ENCODE data around the gene ASTN1.

Gene ASTN1

DNA sequence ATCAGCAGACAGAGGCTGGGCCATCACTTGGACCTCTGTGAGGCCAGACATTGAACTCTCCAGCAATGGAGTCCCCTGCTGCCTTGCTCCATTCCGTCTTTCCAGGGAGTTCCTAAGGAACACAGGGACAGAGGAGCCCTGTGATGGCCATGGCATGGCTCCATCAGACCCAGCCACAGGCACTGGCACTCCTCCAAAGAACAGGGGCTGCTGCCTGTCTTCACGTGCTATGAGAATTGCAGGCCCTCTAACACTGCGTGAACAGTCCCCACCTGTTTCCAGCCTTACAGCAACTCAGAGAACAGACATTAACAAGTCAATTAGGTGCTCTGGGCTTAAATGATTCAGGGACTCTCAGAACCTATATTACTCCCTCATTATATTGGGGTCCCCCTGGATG lies 140.8 kb downstream of the ASTN1 start:
- H3K4me1 ChIP-seq (ENCODE audit: control insufficient read depth in 1 of 2, insufficient read depth in 2 of 2, low read length in 2 of 2) = no peaks in the 10 kb centered on the region
- H3K4me3 ChIP-seq (ENCODE audit: low read depth in 1 of 2, low read length in 2 of 2) = no peak overlapping the region
- no peaks in the 10 kb centered on the region for H3K36me3 ChIP-seq (ENCODE audit: control insufficient read depth in 1 of 2, insufficient read depth in 2 of 2, low read length in 2 of 2)
- H3K9me3 ChIP-seq (ENCODE audit: control insufficient read depth in 1 of 2, low read length in 2 of 2) = no peaks in the 10 kb centered on the region
- no peak overlapping the region for H3K27ac ChIP-seq (ENCODE audit: low read length)
- H3K27me3 ChIP-seq (ENCODE audit: low read depth, low read length) = no peaks in the 10 kb centered on the region

DNA sequence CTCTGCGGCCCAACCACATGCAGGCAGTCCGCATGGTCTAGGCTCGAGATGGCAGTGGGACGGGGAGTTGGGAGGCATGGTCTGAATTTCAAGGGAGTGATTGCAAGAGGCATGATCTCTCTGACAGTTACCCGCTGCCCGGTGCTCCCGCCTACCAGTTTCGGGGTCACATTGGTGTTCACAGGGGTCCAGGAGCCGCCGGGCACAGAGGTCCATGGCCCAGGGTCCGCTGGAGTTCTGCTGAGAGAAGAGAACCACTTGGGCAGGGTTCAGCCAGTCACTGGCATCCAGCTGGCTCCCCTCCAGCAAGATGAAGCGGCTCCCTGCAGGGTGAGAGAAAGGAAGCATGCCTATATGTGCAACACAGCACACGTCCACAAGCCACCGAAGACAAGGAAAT lies 141.3 kb downstream of the ASTN1 start:
- Histone ChIP-seq H3K4me1 (ENCODE audit: control insufficient read depth in 1 of 2, insufficient read depth in 2 of 2, low read length in 2 of 2) (no peaks in the 10 kb centered on the region), H3K9me3 (ENCODE audit: control insufficient read depth in 1 of 2, low read length in 2 of 2) (no peaks in the 10 kb centered on the region), H3K27ac (ENCODE audit: low read length) (no peak overlapping the region), H3K4me3 (ENCODE audit: low read depth in 1 of 2, low read length in 2 of 2) (no peak overlapping the region), H3K27me3 (ENCODE audit: low read depth, low read length) (no peaks in the 10 kb centered on the region), H3K36me3 (ENCODE audit: control insufficient read depth in 1 of 2, insufficient read depth in 2 of 2, low read length in 2 of 2) (no peaks in the 10 kb centered on the region)

DNA sequence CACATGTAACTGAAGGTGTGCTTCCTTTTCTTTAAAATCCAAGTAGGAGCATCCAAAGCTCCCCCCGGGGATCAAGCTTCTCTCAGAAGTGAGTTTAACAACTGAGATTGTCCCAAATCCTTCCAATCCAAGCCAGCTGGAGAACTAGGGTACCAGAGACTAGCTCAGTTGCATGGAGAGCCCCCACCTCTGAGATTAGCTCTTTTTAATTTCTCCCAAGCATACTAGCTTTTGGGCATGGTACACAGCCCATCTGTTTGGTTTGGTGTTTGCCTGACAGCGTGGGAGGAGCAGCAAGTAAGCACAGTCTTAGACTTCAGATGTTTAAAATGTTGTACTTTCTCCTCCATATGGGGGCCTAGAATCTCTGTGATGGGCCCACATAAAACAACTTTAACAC lies 142.8 kb downstream of the ASTN1 start:
- no peak overlapping the region for H3K4me3 ChIP-seq (ENCODE audit: low read depth in 1 of 2, low read length in 2 of 2)
- H3K27me3 ChIP-seq (ENCODE audit: low read depth, low read length) = no peaks in the 10 kb centered on the region
- H3K4me1 ChIP-seq (ENCODE audit: control insufficient read depth in 1 of 2, insufficient read depth in 2 of 2, low read length in 2 of 2) = no peaks in the 10 kb centered on the region
- H3K9me3 ChIP-seq (ENCODE audit: control insufficient read depth in 1 of 2, low read length in 2 of 2) = no peaks in the 10 kb centered on the region
- H3K36me3 ChIP-seq (ENCODE audit: control insufficient read depth in 1 of 2, insufficient read depth in 2 of 2, low read length in 2 of 2) = no peaks in the 10 kb centered on the region
- H3K27ac ChIP-seq (ENCODE audit: low read length) = no peak overlapping the region

DNA sequence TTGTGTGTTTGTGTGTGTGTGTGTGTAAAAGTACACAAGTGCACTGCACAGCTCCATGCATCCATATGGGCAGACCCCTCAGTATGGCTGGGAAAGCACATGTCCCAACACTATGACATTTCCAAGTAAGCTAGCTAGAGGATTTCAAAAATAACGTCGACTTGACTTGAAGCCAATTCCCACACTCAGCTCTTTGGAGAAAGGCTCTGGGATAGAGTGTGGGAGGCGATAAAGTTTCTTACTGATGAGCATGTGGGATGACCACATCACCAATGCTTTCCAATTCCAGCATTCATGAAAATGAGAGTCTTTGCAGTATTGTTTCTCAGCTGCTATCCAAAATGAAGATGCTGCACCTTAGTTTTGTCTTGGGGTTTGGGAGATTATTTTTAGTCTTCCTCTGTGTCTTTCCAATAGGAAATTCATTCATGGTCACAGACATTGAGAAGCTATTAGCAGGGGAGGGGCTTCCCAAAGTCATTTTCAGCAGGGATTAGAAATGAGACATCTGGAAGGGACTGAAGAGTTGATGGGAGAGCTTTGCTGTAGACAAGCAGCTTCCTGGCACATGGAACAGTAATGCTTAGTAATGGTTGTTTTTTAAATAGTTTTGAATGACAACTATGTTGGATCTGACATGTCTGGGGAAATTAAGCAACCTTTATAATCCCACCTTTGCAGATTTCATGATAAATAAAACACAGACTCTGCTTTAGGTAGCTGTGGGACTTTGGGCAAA lies 143.5 kb downstream of the ASTN1 start:
- no peaks in the 10 kb centered on the region for H3K27me3 ChIP-seq (ENCODE audit: low read depth, low read length)
- H3K36me3 ChIP-seq (ENCODE audit: control insufficient read depth in 1 of 2, insufficient read depth in 2 of 2, low read length in 2 of 2) = no peaks in the 10 kb centered on the region
- no peaks in the 10 kb centered on the region for H3K4me1 ChIP-seq (ENCODE audit: control insufficient read depth in 1 of 2, insufficient read depth in 2 of 2, low read length in 2 of 2)
- H3K9me3 ChIP-seq (ENCODE audit: control insufficient read depth in 1 of 2, low read length in 2 of 2) = no peaks in the 10 kb centered on the region
- H3K4me3 ChIP-seq (ENCODE audit: low read depth in 1 of 2, low read length in 2 of 2) = no peak overlapping the region
- no peak overlapping the region for H3K27ac ChIP-seq (ENCODE audit: low read length)

DNA sequence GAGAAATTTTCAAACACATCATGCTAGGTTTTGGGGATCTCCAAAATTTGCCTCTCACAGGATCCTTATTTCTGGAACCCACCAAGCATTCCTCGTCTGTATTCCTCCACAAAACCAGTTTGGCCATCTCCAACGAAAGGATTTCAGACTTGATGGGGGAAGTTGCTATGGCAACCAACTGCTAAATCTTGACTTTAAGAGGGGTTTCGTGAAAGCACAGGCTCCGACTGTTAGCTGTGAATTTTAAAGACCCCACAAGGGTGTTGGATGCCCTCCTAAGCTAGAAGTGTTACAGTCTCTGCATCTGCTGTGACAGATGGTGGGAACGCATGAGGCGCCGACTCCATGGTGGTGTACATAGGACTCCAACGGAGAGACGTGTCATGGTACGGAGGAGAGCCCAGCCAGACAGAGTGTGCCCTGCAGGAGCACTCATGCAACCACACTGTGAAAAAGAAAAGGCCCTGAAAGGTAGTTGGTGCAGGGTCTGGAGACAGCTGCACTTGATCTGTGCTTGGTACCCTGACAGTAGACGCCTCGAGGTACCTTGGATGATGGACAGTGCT lies 147.1 kb downstream of the ASTN1 start:
- Histone ChIP-seq H3K27ac (ENCODE audit: low read length) (no peak overlapping the region), H3K4me1 (ENCODE audit: control insufficient read depth in 1 of 2, insufficient read depth in 2 of 2, low read length in 2 of 2) (no peaks in the 10 kb centered on the region), H3K4me3 (ENCODE audit: low read depth in 1 of 2, low read length in 2 of 2) (no peak overlapping the region), H3K27me3 (ENCODE audit: low read depth, low read length) (no peaks in the 10 kb centered on the region), H3K9me3 (ENCODE audit: control insufficient read depth in 1 of 2, low read length in 2 of 2) (no peaks in the 10 kb centered on the region), H3K36me3 (ENCODE audit: control insufficient read depth in 1 of 2, insufficient read depth in 2 of 2, low read length in 2 of 2) (no peaks in the 10 kb centered on the region)

DNA sequence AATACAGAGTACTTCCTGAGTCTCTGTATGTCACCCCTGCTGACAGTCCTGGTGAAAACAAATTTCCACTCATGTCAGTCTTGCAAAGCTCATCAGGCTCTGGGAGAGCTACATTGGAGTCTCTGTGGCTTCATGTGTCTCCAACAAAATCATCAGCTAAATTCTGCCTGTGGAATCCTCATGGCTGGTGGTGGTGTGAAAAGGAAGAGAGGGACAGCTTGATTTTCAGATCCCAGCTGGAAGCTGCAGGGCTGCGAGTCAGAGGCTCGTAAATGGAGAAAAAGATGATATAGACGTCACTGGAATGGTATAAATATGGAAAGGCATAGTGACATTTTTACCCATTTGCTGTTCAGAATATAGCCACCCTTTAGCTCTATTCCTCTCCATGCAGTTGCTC lies 150.2 kb downstream of the ASTN1 start:
- Histone ChIP-seq H3K4me3 (ENCODE audit: low read depth in 1 of 2, low read length in 2 of 2) (no peak overlapping the region), H3K4me1 (ENCODE audit: control insufficient read depth in 1 of 2, insufficient read depth in 2 of 2, low read length in 2 of 2) (no peaks in the 10 kb centered on the region), H3K9me3 (ENCODE audit: control insufficient read depth in 1 of 2, low read length in 2 of 2) (no peaks in the 10 kb centered on the region), H3K27me3 (ENCODE audit: low read depth, low read length) (no peaks in the 10 kb centered on the region), H3K27ac (ENCODE audit: low read length) (no peak overlapping the region), H3K36me3 (ENCODE audit: control insufficient read depth in 1 of 2, insufficient read depth in 2 of 2, low read length in 2 of 2) (no peaks in the 10 kb centered on the region)

DNA sequence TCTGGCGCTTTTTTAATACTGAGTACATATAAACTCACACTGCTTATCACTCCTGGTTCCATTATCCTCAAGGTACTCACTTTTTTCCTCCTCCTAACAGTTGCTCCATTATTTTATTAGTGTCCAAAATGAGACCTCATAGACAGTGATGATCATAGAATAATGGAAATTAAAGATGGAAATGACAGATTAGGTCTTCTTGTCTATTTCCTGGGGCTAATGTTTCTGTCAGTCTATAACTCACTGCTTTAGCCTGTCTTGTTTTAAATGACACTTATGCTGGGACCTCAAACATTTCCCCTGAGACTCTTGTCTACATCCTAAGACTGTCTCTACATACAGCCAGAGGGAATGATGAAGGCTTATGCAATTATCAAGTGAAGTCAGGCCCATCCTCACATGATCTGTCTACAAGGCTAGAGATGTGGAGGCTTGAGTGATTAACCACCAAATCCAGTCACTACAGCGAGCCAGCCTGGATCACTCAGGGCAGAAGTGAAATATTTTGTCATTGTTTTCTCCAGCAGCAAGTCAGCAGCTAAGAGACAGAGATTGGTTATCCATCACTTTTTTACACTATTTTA lies 152.1 kb downstream of the ASTN1 start:
- Histone ChIP-seq H3K9me3 (ENCODE audit: control insufficient read depth in 1 of 2, low read length in 2 of 2) (no peaks in the 10 kb centered on the region), H3K4me1 (ENCODE audit: control insufficient read depth in 1 of 2, insufficient read depth in 2 of 2, low read length in 2 of 2) (no peaks in the 10 kb centered on the region), H3K27ac (ENCODE audit: low read length) (no peak overlapping the region), H3K36me3 (ENCODE audit: control insufficient read depth in 1 of 2, insufficient read depth in 2 of 2, low read length in 2 of 2) (no peaks in the 10 kb centered on the region), H3K4me3 (ENCODE audit: low read depth in 1 of 2, low read length in 2 of 2) (no peak overlapping the region), H3K27me3 (ENCODE audit: low read depth, low read length) (no peaks in the 10 kb centered on the region)

DNA sequence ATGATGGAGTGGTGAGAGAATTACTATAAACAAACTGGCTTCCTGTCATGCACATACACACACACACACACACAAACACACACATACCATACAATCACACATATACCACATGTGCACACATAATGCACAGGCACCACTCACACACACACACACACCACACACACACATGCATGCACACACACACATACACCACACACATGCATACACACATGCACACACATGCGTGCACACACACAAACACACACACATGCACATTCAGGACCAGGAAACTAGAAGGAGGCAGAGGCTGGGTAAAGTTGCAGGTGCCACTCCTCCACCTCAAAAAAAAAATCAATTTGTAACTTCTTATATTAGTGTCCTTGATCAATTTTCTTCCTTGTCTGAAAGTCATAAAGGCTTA lies 153.0 kb downstream of the ASTN1 start:
- Histone ChIP-seq H3K36me3 (ENCODE audit: control insufficient read depth in 1 of 2, insufficient read depth in 2 of 2, low read length in 2 of 2) (no peaks in the 10 kb centered on the region), H3K9me3 (ENCODE audit: control insufficient read depth in 1 of 2, low read length in 2 of 2) (no peaks in the 10 kb centered on the region), H3K27me3 (ENCODE audit: low read depth, low read length) (no peaks in the 10 kb centered on the region)

DNA sequence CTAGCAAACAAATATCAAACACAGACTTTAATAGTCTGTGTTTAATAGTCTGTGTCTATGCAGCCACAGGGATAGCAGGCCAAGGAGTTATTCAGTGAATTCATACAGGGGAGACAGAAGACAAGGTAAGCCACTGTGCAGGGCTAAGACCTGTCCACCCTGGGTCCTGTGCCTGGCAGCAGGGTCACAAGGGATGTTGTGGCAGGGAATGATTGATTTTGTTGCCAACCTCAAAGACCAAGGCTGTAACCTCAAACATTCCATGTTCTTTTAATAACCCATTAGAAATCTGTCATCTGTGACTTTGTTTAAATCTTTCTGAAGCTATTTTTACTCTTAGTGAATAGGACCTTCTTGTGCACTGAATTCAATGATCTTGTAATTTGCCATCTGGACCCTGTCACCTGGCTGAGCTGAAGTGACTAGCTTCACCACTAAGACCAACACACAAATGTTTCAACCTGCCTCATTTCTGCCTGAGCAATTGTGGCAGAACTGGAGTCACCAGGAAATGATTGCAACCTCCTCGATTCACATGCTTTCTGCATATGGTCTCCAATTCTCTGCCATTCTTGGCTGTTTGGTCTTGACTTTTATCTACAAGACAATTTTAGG lies 154.2 kb downstream of the ASTN1 start:
- H3K9me3 ChIP-seq (ENCODE audit: control insufficient read depth in 1 of 2, low read length in 2 of 2) = no peaks in the 10 kb centered on the region
- no peak overlapping the region for H3K27ac ChIP-seq (ENCODE audit: low read length)
- no peaks in the 10 kb centered on the region for H3K27me3 ChIP-seq (ENCODE audit: low read depth, low read length)
- H3K36me3 ChIP-seq (ENCODE audit: control insufficient read depth in 1 of 2, insufficient read depth in 2 of 2, low read length in 2 of 2) = no peaks in the 10 kb centered on the region
- no peaks in the 10 kb centered on the region for H3K4me1 ChIP-seq (ENCODE audit: control insufficient read depth in 1 of 2, insufficient read depth in 2 of 2, low read length in 2 of 2)
- no peak overlapping the region for H3K4me3 ChIP-seq (ENCODE audit: low read depth in 1 of 2, low read length in 2 of 2)

More for the DNA sequence above, 153.0 kb downstream of the ASTN1 start:
- H3K27ac ChIP-seq (ENCODE audit: low read length) = no peak overlapping the region
- no peaks in the 10 kb centered on the region for H3K4me1 ChIP-seq (ENCODE audit: control insufficient read depth in 1 of 2, insufficient read depth in 2 of 2, low read length in 2 of 2)
- no peak overlapping the region for H3K4me3 ChIP-seq (ENCODE audit: low read depth in 1 of 2, low read length in 2 of 2)

DNA sequence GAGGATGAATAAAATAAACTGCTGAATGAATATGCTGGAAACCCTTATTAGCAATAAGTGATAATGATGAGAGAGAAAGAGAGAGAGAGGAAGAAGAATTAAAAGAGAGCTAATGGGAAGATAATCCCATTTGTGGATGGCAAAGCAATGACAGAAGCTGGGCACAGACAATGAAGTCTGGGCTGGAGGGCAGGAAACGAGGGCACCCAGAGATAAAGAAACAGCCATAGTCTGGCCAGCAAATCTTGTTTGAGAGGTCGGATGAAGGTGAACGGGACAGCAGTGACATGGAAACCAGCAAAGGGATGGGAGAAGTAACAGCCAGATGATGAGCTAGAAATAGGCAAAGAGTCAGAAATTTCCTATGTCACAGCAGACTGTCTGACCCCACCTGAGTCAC lies 155.9 kb downstream of the ASTN1 start:
- H3K9me3 ChIP-seq (ENCODE audit: control insufficient read depth in 1 of 2, low read length in 2 of 2) = no peaks in the 10 kb centered on the region
- H3K27ac ChIP-seq (ENCODE audit: low read length) = no peak overlapping the region
- no peaks in the 10 kb centered on the region for H3K36me3 ChIP-seq (ENCODE audit: control insufficient read depth in 1 of 2, insufficient read depth in 2 of 2, low read length in 2 of 2)
- no peak overlapping the region for H3K4me3 ChIP-seq (ENCODE audit: low read depth in 1 of 2, low read length in 2 of 2)
- H3K4me1 ChIP-seq (ENCODE audit: control insufficient read depth in 1 of 2, insufficient read depth in 2 of 2, low read length in 2 of 2) = no peaks in the 10 kb centered on the region
- no peaks in the 10 kb centered on the region for H3K27me3 ChIP-seq (ENCODE audit: low read depth, low read length)

DNA sequence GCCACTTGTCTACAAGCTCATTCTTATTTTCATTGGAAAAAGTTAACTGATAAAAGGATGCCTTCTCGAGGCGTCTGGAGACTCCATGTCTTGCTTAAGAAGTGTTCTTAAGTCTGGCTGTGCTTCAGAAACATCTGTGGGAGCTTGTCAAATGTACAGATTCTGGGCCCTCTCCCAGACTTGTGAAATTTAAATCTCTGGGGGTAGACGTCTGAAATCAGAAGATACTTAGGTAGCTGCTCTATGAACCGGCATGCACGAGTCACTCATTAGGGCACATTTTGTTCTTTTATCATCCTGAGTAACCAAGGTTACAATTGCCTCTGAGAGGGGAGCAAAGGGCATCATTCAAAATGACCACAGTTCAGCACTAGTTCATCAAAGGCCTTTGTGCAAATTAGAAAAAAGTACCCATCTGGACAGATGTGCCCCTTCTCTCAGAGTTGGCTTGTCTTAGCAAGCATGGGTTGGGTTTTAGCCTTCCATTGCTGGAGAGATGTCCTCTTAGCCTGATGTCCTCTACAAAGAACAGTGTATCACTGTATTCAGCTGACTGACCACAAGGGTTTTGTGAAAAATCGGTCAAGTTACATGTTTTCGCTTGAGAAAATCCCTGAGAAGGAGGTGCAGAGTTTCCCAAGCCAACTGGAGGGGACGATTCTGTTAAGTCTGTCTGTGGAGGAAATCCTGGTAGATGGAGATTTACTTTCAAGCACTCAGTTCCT lies 156.9 kb downstream of the ASTN1 start:
- Histone ChIP-seq H3K36me3 (ENCODE audit: control insufficient read depth in 1 of 2, insufficient read depth in 2 of 2, low read length in 2 of 2) (no peaks in the 10 kb centered on the region), H3K27me3 (ENCODE audit: low read depth, low read length) (no peaks in the 10 kb centered on the region), H3K4me1 (ENCODE audit: control insufficient read depth in 1 of 2, insufficient read depth in 2 of 2, low read length in 2 of 2) (no peaks in the 10 kb centered on the region), H3K4me3 (ENCODE audit: low read depth in 1 of 2, low read length in 2 of 2) (no peak overlapping the region), H3K27ac (ENCODE audit: low read length) (no peak overlapping the region), H3K9me3 (ENCODE audit: control insufficient read depth in 1 of 2, low read length in 2 of 2) (no peaks in the 10 kb centered on the region)

Measured in muscle layer of duodenum (tissue), 2 donors.